IMR-90 (cell line): ENCODE data around the gene OR2A1.
"Not testable (repeated sequence)": the region's sequence is repeated elsewhere in the genome, so short reads cannot be mapped to it uniquely, and the experiment has no call there.

Experiments
- CEBPB ChIP-seq: IDR thresholded peaks from 2 replicates; pipeline ENCODE4 v1.6.1; 2012; ENCODE audit warnings: low read depth, low read length, improper control_type of control experiment
- MAFK ChIP-seq: IDR thresholded peaks from 2 replicates; pipeline ENCODE4 v1.6.1; 2012; ENCODE audit warnings: low read depth, low read length, improper control_type of control experiment
- POLR2A ChIP-seq: IDR thresholded peaks from 2 replicates; pipeline ENCODE4 v1.6.1; 2012; ENCODE audit warnings: mild to moderate bottlenecking, low read depth, low read length
- RAD21 ChIP-seq: IDR thresholded peaks from 2 replicates; pipeline ENCODE4 v1.6.1; 2012; ENCODE audit warnings: low read length, improper control_type of control experiment
- TF ChIP-seq, protein P1 (sequence below): conservative IDR thresholded peaks from 2 replicates; pipeline ENCODE4 v1.5.1; 2012; ENCODE audit warnings: mild to moderate bottlenecking, low read depth, low read length, improper control_type of control experiment
- TF ChIP-seq, protein P2 (sequence below): fragments of 150-350 bp; IDR thresholded peaks from 2 replicates; pipeline ENCODE4 v1.6.1; 2017; ENCODE audit warnings: mild to moderate bottlenecking, antibody characterized with exemption, low read length, low read depth

DNA sequence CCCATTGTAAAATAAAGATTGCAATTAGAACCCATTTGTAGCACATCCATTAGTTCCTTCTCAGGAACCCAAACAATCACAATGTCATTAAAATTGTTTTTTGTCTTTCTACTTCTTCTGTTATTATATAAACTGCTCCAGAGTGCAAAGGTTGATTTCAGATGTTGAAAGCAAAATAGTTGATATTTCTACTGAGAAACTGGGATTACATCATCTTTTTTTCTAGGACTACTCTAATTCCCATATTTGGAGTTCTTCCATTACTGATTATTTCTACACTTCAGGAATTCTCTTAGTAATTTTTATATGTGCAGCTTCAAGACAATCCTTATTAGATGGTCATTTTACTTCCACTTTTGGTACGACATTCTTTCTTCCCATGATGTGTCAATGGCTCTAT, 5.3 kb downstream of the OR2A1 start:
- TF ChIP-seq, protein P1, sequence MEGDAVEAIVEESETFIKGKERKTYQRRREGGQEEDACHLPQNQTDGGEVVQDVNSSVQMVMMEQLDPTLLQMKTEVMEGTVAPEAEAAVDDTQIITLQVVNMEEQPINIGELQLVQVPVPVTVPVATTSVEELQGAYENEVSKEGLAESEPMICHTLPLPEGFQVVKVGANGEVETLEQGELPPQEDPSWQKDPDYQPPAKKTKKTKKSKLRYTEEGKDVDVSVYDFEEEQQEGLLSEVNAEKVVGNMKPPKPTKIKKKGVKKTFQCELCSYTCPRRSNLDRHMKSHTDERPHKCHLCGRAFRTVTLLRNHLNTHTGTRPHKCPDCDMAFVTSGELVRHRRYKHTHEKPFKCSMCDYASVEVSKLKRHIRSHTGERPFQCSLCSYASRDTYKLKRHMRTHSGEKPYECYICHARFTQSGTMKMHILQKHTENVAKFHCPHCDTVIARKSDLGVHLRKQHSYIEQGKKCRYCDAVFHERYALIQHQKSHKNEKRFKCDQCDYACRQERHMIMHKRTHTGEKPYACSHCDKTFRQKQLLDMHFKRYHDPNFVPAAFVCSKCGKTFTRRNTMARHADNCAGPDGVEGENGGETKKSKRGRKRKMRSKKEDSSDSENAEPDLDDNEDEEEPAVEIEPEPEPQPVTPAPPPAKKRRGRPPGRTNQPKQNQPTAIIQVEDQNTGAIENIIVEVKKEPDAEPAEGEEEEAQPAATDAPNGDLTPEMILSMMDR: not testable (repeated sequence)
- not testable (repeated sequence) for TF ChIP-seq MAFK, POLR2A, RAD21, CEBPB
- TF ChIP-seq, protein P2, sequence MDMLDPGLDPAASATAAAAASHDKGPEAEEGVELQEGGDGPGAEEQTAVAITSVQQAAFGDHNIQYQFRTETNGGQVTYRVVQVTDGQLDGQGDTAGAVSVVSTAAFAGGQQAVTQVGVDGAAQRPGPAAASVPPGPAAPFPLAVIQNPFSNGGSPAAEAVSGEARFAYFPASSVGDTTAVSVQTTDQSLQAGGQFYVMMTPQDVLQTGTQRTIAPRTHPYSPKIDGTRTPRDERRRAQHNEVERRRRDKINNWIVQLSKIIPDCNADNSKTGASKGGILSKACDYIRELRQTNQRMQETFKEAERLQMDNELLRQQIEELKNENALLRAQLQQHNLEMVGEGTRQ: not testable (repeated sequence)
